Measurements from ENCODE around the gene PKD1L1. TPM values are rescaled to one million over a fixed set of nuclear protein-coding genes. Genes with fewer than 3 reads are reported as not detected.

The PKD1L1 gene
- total RNA-seq, 1 experiment from 2014 or later, result 0.17 TPM

DNA sequence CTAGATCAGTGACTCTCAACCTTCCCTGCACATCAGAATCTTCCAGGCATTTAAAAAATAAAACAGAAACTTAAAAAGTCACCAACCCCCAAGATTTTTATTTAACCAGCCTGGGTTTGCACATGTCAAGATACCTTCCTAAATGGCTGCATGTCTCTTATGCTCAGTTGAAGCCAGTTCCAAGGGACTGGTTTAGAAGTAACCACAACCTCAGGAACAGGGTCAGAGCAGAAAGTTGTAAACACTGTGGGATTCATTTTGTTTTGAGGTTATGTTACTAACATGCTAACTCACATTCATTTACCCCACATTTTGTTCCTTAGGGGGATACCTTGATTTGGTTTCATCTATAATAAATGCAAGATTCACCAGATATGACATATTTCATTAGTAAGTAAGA lies 72.9 kb downstream of the PKD1L1 start:
- no peak overlapping the region for H3K27ac ChIP-seq (ENCODE audit: insufficient read length, low read depth, low read length)
- Mint-ChIP-seq H3K4me1 (peaks cover 0 to 5% of the 10 kb centered on the region in 2 experiments; a peak in 1 of 4 replicates), H3K4me3 (no peak overlapping the region), H3K27me3 (ENCODE audit: low read depth) (peaks cover 1% of the 10 kb centered on the region; the same call in 1 of the 2 replicates), H3K36me3 (ENCODE audit: insufficient read depth in 1 of 3, low read depth in 3 of 3) (no peaks in the 10 kb centered on the region), H3K9me3 (no peaks in the 10 kb centered on the region), H3K27ac (no peak overlapping the region)
- H2BK5ac ChIP-seq (ENCODE audit: insufficient read length, low read length), result no peak overlapping the region
- no peak overlapping the region for H2BK12ac ChIP-seq (ENCODE audit: insufficient read length, low read depth, low read length)
- H4K20me1 ChIP-seq (ENCODE audit: control insufficient read depth, insufficient read depth, insufficient read length), result no peaks in the 10 kb centered on the region
- no peak overlapping the region for H2AK5ac ChIP-seq (ENCODE audit: insufficient read length, low read length)
- DNase-seq, result no peak
- H4K91ac ChIP-seq (ENCODE audit: insufficient read length, low read depth, low read length), result no peak overlapping the region
- H3K27me3 ChIP-seq (ENCODE audit: insufficient read depth, low read length), result no peaks in the 10 kb centered on the region
- no peak overlapping the region for H3K9ac ChIP-seq (ENCODE audit: extremely low read depth, insufficient read length, low read length)
- H2BK20ac ChIP-seq (ENCODE audit: low read depth, low read length, poor library complexity, severe bottlenecking), result no peak overlapping the region
- H2AFZ ChIP-seq (ENCODE audit: low read length), result no peak overlapping the region
- H3K56ac ChIP-seq (ENCODE audit: insufficient read length, low read depth, low read length), result no peak overlapping the region
- H3K18ac ChIP-seq (ENCODE audit: insufficient read length, low read depth, low read length), result no peak overlapping the region
- H4K8ac ChIP-seq (replicated peaks; ENCODE audit: insufficient read length, low read depth, low read length), result no peak overlapping the region
- no peak overlapping the region for H2BK120ac ChIP-seq (ENCODE audit: low read depth, low read length, poor library complexity, severe bottlenecking)
- H3K4me1 ChIP-seq (ENCODE audit: insufficient read depth, low read length), result no peaks in the 10 kb centered on the region
- no peak overlapping the region for H3K14ac ChIP-seq (ENCODE audit: insufficient read depth, low read length)
- H3T11ph ChIP-seq (ENCODE audit: low read length), result no peak overlapping the region
- no peaks in the 10 kb centered on the region for H3K79me1 ChIP-seq (ENCODE audit: insufficient read depth, low read depth, low read length, poor library complexity, severe bottlenecking)
- no peak overlapping the region for H3K4me2 ChIP-seq (ENCODE audit: insufficient read depth, insufficient read length, low read length)
- no peaks in the 10 kb centered on the region for H3K23me2 ChIP-seq (ENCODE audit: insufficient read length, low read depth, low read length, poor library complexity, severe bottlenecking)
- no peaks in the 10 kb centered on the region for H3K9me3 ChIP-seq (ENCODE audit: control insufficient read depth, low read depth, low read length)
- H3K79me2 ChIP-seq (ENCODE audit: insufficient read depth, low read length), result no peaks in the 10 kb centered on the region
- no peak overlapping the region for H4K5ac ChIP-seq (ENCODE audit: insufficient read length, low read depth, low read length)
- no peak overlapping the region for H2BK15ac ChIP-seq (ENCODE audit: low read depth, low read length)
- no peak overlapping the region for H3K4ac ChIP-seq (ENCODE audit: low read depth, low read length)
- no peak overlapping the region for H3K23ac ChIP-seq (ENCODE audit: insufficient read length, low read depth, low read length)
- TF ChIP-seq, protein P1, sequence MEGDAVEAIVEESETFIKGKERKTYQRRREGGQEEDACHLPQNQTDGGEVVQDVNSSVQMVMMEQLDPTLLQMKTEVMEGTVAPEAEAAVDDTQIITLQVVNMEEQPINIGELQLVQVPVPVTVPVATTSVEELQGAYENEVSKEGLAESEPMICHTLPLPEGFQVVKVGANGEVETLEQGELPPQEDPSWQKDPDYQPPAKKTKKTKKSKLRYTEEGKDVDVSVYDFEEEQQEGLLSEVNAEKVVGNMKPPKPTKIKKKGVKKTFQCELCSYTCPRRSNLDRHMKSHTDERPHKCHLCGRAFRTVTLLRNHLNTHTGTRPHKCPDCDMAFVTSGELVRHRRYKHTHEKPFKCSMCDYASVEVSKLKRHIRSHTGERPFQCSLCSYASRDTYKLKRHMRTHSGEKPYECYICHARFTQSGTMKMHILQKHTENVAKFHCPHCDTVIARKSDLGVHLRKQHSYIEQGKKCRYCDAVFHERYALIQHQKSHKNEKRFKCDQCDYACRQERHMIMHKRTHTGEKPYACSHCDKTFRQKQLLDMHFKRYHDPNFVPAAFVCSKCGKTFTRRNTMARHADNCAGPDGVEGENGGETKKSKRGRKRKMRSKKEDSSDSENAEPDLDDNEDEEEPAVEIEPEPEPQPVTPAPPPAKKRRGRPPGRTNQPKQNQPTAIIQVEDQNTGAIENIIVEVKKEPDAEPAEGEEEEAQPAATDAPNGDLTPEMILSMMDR (conservative IDR thresholded peaks at IDR 0.05), result no peak
